A549 (cell line): Measurements from ENCODE around the gene TMEM214.

Experiments used
- POLR2A ChIP-seq: IDR thresholded peaks from 2 replicates; pipeline ENCODE4 v1.6.1; 2012; ENCODE audit warnings: mild to moderate bottlenecking, low read length
- SMC3 ChIP-seq: fragments of >200 bp; sonication (Bioruptor Twin); formaldehyde crosslinking; IDR thresholded peaks from 3 replicates; pipeline ENCODE4 v1.6.1; 2018; ENCODE audit warnings: inconsistent platforms
- TF ChIP-seq, protein P1 (sequence below): fragments of >200 bp; sonication (Bioruptor Twin); formaldehyde crosslinking; IDR thresholded peaks from 3 replicates; pipeline ENCODE4 v1.5.1; 2016
- TF ChIP-seq, protein P2 (sequence below): fragments of 200-600 bp; sonication (generic); IDR thresholded peaks from 2 replicates; pipeline ENCODE4 v1.6.1; 2016; ENCODE audit warnings: antibody characterized with exemption, mild to moderate bottlenecking, moderate library complexity

DNA sequence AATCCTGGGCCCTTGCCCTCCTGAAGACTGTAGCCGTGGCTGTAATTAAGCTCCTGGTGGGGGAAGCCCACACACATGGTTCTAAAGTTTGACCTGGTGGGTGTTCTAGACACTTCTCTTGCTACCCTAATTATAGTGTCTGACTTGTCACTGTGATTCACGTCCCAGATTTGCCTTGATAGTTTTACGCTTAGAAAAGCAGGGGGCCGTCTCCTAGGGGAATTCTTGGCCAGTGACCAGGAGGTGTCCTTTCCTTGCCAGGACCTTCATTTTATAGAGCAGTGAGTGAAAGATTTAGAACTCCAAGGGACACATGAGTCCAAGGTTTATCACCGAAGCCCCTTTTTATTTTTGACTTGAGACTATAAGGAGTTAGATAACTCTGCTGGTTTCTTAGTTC, 9.0 kb downstream of the TMEM214 start:
- TF ChIP-seq SMC3 (no peak), POLR2A (no peak)
- TF ChIP-seq, protein P1, sequence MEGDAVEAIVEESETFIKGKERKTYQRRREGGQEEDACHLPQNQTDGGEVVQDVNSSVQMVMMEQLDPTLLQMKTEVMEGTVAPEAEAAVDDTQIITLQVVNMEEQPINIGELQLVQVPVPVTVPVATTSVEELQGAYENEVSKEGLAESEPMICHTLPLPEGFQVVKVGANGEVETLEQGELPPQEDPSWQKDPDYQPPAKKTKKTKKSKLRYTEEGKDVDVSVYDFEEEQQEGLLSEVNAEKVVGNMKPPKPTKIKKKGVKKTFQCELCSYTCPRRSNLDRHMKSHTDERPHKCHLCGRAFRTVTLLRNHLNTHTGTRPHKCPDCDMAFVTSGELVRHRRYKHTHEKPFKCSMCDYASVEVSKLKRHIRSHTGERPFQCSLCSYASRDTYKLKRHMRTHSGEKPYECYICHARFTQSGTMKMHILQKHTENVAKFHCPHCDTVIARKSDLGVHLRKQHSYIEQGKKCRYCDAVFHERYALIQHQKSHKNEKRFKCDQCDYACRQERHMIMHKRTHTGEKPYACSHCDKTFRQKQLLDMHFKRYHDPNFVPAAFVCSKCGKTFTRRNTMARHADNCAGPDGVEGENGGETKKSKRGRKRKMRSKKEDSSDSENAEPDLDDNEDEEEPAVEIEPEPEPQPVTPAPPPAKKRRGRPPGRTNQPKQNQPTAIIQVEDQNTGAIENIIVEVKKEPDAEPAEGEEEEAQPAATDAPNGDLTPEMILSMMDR: no peak
- TF ChIP-seq, protein P2, sequence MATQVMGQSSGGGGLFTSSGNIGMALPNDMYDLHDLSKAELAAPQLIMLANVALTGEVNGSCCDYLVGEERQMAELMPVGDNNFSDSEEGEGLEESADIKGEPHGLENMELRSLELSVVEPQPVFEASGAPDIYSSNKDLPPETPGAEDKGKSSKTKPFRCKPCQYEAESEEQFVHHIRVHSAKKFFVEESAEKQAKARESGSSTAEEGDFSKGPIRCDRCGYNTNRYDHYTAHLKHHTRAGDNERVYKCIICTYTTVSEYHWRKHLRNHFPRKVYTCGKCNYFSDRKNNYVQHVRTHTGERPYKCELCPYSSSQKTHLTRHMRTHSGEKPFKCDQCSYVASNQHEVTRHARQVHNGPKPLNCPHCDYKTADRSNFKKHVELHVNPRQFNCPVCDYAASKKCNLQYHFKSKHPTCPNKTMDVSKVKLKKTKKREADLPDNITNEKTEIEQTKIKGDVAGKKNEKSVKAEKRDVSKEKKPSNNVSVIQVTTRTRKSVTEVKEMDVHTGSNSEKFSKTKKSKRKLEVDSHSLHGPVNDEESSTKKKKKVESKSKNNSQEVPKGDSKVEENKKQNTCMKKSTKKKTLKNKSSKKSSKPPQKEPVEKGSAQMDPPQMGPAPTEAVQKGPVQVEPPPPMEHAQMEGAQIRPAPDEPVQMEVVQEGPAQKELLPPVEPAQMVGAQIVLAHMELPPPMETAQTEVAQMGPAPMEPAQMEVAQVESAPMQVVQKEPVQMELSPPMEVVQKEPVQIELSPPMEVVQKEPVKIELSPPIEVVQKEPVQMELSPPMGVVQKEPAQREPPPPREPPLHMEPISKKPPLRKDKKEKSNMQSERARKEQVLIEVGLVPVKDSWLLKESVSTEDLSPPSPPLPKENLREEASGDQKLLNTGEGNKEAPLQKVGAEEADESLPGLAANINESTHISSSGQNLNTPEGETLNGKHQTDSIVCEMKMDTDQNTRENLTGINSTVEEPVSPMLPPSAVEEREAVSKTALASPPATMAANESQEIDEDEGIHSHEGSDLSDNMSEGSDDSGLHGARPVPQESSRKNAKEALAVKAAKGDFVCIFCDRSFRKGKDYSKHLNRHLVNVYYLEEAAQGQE: no peak
